HUES64 (cell line): ENCODE results near the gene KIF19.

ENCODE experiments used
- H3K27ac ChIP-seq: 2 replicates; pipeline ENCODE4 v1.7.0; 2013; ENCODE audit warnings: low read depth, low read length, inconsistent platforms
- H3K27me3 ChIP-seq: 2 replicates; pipeline ENCODE4 v1.6.1; 2013; ENCODE audit warnings: mild to moderate bottlenecking, low read length; ENCODE audit not compliant: insufficient read depth
- H3K36me3 ChIP-seq: 2 replicates; pipeline ENCODE4 v1.6.1; 2013; ENCODE audit warnings: mild to moderate bottlenecking, low read length; ENCODE audit not compliant: insufficient read depth
- H3K4me1 ChIP-seq: 2 replicates; pipeline ENCODE4 v1.6.1; 2013; ENCODE audit warnings: mild to moderate bottlenecking, low read length, moderate library complexity; ENCODE audit not compliant: insufficient read depth
- H3K4me3 ChIP-seq: 2 replicates; pipeline ENCODE4 v1.5.1; 2013; ENCODE audit warnings: mild to moderate bottlenecking, low read length, moderate library complexity
- H3K9ac ChIP-seq: 2 replicates; pipeline ENCODE4 v1.6.1; 2013; ENCODE audit warnings: mild to moderate bottlenecking, low read depth, low read length
- H3K9me3 ChIP-seq: 2 replicates; pipeline ENCODE4 v1.6.1; 2013; ENCODE audit warnings: low read depth, low read length; ENCODE audit not compliant: insufficient read depth
- WGBS: fragments of 150-250, 120-280 bp; methylation state at CpG from one replicate; pipeline ENCODE4 v1.1.7; 2013; ENCODE audit warnings: missing lambda C conversion rate; 5-methylcytosine and 5-hydroxymethylcytosine counted together

The KIF19 gene

DNA sequence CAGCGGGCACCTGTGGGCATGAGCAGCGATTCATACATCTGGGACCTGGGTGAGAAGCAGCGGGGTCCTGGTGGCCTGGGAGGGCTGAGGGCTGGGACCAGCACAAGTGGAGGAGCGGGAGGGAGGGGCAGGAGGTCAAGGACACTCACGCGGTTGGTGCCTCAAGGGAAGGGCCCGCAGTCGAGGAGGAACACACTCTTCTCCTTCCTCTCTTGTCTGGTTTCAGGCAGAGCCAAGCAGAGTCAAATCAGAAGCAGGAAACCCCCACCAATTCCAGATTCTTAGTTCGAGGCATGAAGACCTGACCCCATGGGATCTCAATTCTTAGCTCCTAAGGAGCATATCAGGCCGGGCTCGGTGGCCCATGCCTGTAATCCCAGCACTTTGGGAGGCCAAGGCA is 36.3 kb upstream of the KIF19 start:
- no peak overlapping the region for H3K4me3 ChIP-seq
- 90% methylated on average over 11 of the region's 11 CpGs for WGBS
- H3K27me3 ChIP-seq, result no peaks in the 10 kb centered on the region
- H3K9me3 ChIP-seq, result no peaks in the 10 kb centered on the region
- no peak overlapping the region for H3K27ac ChIP-seq
- H3K4me1 ChIP-seq, result no peaks in the 10 kb centered on the region
- no peaks in the 10 kb centered on the region for H3K36me3 ChIP-seq
- no peak overlapping the region for H3K9ac ChIP-seq

DNA sequence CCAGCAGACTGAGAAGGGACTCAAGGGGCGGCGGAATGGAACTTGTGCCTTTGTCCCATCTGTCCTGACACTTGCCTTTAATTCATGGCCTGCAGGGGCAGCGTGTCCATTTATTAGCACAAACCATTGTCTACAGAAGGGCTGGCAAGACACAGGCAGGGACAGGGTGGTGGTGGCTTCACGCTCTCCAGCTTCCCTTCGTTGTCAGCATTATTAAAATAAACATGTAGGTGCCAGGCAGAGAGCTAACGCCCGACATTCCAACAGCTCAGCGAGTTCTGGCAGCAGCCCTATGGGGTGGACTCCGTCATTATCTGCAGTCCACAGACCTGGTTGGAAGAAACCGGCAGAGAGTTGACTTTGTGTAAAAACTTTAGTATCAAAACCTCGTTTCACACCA is 35.7 kb upstream of the KIF19 start:
- Histone ChIP-seq H3K4me3 (no peak overlapping the region), H3K9me3 (no peaks in the 10 kb centered on the region), H3K27me3 (no peaks in the 10 kb centered on the region), H3K36me3 (no peaks in the 10 kb centered on the region), H3K4me1 (no peaks in the 10 kb centered on the region), H3K27ac (no peak overlapping the region), H3K9ac (no peak overlapping the region)
- 93% methylated on average over 11 of the region's 11 CpGs for WGBS

DNA sequence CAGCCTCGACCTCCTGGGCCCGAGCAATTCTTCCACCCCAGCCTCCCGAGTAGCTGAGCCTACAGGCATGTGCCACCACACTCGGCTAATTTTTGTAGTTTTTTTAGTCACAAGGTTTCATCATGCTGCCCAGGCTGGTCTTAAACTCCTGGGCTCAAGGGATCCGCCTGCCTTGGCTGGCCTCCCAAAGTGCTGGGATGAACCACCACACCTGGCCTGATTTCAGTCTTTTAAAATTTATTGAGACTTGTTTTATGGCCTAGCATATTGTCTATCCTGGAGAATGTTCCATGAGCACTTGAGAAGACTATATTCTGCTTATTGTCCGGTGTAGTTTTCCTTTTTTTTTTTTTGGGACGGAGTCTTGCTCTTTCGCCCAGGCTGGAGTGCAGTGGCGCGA is 33.5 kb upstream of the KIF19 start:
- WGBS, result 95% methylated on average over 10 of the region's 10 CpGs
- no peaks in the 10 kb centered on the region for H3K27me3 ChIP-seq
- H3K4me3 ChIP-seq, result no peak overlapping the region
- H3K27ac ChIP-seq, result no peak overlapping the region
- H3K9me3 ChIP-seq, result no peaks in the 10 kb centered on the region
- no peak overlapping the region for H3K9ac ChIP-seq
- no peaks in the 10 kb centered on the region for H3K36me3 ChIP-seq
- H3K4me1 ChIP-seq, result no peaks in the 10 kb centered on the region

DNA sequence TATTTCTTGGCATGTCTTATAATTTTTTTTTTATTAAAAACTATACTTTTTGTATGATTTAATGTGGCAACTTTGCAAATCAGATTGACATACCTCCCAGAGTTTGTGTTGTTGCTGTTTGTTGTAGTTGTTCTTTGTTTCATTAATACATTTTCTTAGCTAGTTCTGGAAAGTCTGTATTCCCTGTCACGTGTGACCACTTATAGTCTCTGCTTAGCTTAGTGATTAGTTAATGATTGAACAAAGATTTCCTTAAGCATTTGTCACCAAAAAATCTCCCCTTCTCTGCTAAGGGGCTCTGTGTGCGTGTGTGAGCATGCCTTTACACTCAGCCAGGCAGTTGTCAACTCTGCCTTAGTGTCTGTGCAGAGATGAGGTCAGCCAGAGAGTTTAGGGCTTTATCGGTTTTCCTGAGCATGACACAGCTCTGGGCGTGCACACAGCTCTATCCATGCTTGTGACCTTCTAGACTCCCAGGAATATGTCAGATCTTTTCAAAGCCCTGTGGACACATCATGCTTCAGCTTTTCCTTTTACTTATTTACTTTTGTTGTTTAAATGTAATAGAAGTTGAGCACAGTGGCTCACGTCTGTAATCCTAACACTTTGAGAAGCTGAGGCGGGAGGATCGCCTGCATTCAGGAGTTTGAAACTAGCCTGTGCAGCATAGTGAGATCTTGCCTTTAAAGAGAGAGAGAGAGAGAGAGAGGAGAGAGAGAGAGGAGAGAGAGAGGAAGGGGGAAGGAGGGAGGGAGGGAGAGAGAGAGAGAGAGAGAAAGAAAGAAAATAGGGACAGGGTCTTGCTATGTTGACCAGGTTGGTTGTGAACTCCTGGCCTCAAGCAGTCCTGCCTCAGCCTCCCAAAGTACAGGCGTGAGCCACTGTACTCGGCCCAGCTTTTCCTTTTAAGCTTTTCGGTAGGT is 30.1 kb upstream of the KIF19 start:
- 93% methylated on average over 10 of the region's 10 CpGs for WGBS
- Histone ChIP-seq H3K36me3 (no peaks in the 10 kb centered on the region), H3K27ac (no peak overlapping the region), H3K27me3 (0 out of 2 replicates have a peak, but pooled peaks cover 2% of the 10 kb centered on the region), H3K4me1 (no peaks in the 10 kb centered on the region), H3K9me3 (no peaks in the 10 kb centered on the region), H3K9ac (no peak overlapping the region), H3K4me3 (no peak overlapping the region)

DNA sequence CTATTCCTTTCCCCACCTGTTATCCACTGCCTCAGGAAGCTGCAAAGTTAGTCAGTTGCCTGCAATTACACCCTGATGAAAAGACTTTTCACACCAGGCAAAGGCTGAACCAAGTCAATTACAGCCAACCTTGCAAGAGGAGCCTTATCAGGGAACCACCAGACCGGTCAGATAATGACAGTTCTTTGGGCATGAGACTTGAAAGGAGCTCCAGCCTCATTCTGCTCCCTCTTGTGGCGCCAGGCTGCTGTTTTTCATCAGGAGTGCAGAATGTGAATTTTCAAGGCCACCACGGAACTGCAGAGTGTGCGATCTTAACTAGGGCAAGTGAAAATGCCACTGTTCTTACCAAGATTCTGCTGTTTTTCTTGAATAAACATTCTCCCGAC is 29.5 kb upstream of the KIF19 start:
- 0 out of 2 replicates have a peak, but pooled peaks cover 2% of the 10 kb centered on the region for H3K27me3 ChIP-seq
- no peaks in the 10 kb centered on the region for H3K9me3 ChIP-seq
- no peak overlapping the region for H3K27ac ChIP-seq
- no peaks in the 10 kb centered on the region for H3K36me3 ChIP-seq
- no peak overlapping the region for H3K9ac ChIP-seq
- no peaks in the 10 kb centered on the region for H3K4me1 ChIP-seq
- 28% methylated on average over 5 of the region's 5 CpGs for WGBS
- H3K4me3 ChIP-seq, result no peak overlapping the region

DNA sequence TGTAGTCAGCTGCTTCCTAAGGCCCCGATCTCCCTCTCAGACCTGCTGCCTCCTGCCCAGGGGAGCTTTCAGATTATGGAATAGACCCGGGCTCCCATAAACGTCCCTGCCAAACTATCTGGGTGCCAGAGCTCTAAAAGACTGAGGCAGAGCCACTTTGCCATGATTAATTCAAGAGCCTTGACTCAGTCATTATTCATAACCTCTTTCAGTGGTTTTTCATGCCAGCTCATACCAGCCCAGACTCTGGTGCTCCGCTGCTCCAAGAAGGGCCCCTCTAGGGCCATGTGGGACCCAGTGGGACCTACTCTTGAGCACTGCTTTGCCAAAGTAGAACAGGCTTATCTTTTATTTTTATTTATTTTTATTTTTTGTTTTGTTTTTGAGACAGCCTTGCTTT is 28.1 kb upstream of the KIF19 start:
- no peak overlapping the region for H3K9ac ChIP-seq
- WGBS, result 87% methylated on average over 4 of the region's 4 CpGs
- H3K4me3 ChIP-seq, result no peak overlapping the region
- no peak overlapping the region for H3K27ac ChIP-seq
- no peaks in the 10 kb centered on the region for H3K36me3 ChIP-seq
- H3K27me3 ChIP-seq, result 0 out of 2 replicates have a peak, but pooled peaks cover 2% of the 10 kb centered on the region
- H3K9me3 ChIP-seq, result no peaks in the 10 kb centered on the region
- no peaks in the 10 kb centered on the region for H3K4me1 ChIP-seq

DNA sequence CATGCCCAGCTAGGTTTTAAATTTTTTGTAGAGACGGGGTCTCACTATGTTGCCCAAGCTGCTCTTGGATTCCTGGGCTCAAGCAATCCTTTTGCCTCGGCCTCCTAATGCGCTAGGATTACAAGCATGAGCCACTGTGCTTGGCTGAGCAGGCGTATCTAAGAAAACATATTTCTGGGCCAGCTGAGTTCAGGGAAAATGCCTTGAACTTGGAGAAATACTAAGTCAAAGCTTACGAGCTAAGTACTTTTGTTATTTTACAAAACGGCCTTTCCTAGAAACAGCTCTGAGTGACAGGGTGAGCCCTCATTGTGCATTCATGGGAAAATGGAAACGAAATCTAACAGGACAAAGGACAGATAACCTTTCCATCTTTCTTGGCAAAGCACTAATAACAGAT is 27.2 kb upstream of the KIF19 start:
- Histone ChIP-seq H3K9ac (no peak overlapping the region), H3K4me3 (no peak overlapping the region), H3K9me3 (no peaks in the 10 kb centered on the region), H3K36me3 (no peaks in the 10 kb centered on the region), H3K27ac (no peak overlapping the region), H3K27me3 (0 out of 2 replicates have a peak, but pooled peaks cover 2% of the 10 kb centered on the region), H3K4me1 (no peaks in the 10 kb centered on the region)
- 93% methylated on average over 7 of the region's 7 CpGs for WGBS

DNA sequence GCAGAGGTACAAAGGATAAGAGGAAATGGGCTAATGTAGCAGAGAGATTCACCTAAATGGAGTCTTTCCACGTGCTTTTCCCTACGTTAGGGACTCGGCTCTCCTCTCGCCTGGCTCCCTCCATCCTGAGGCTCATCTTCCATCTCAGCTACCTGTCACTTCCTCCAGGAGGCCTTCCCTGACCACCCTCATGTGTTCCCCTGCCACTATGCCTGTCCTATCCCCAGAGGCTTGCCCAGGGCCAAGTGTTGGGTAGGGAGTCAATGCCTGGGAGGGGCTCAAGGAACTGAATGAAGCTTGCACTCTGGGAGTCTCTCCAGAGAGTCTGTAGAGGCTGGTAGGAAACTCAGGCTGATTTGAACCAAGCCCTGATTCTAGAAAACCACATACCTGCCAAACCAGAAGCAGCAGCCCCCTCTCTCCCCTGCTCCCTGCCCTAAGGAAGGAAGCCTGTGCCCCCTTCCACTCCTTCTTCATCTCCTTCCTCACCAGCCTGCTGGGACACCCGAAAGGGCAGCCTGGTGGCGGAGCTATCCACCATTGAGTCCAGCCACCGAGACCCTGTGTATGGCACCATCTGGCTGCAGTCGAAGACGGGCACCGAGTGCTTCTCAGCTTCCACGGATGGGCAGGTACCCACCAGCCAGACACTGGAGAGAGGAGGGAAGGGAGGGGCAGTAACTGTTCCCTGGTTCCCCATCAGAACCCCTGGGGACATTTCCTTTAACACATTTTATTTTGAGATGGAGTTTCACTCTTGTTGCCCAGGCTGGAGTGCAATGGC is 26.6 kb upstream of the KIF19 start:
- H3K4me1 ChIP-seq, result no peaks in the 10 kb centered on the region
- no peak overlapping the region for H3K9ac ChIP-seq
- H3K36me3 ChIP-seq, result no peaks in the 10 kb centered on the region
- 0 out of 2 replicates have a peak, but pooled peaks cover 2% of the 10 kb centered on the region for H3K27me3 ChIP-seq
- no peaks in the 10 kb centered on the region for H3K9me3 ChIP-seq
- no peak overlapping the region for H3K4me3 ChIP-seq
- WGBS, result 85% methylated on average over 11 of the region's 11 CpGs
- no peak overlapping the region for H3K27ac ChIP-seq

DNA sequence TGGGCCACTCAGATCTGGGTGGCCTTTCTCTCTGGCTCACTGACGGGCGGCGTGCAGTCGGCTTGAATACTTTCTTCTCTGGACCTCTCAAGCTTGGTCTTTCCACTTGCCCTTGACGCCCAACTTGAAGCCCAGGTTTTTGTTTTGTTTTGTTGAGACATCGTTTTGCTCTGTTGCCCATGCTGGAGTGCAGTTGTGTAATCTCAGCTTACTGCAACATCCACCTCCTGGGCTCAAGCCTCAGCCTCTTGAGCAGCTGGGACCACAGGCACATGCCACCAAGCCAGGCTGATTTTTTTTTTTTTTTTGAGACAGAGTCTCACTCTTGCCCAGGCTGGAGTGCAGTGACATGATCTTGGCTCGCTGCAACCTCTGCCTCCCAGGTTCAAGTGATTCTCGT is 22.7 kb upstream of the KIF19 start:
- WGBS, result 93% methylated on average over 6 of the region's 8 CpGs

DNA sequence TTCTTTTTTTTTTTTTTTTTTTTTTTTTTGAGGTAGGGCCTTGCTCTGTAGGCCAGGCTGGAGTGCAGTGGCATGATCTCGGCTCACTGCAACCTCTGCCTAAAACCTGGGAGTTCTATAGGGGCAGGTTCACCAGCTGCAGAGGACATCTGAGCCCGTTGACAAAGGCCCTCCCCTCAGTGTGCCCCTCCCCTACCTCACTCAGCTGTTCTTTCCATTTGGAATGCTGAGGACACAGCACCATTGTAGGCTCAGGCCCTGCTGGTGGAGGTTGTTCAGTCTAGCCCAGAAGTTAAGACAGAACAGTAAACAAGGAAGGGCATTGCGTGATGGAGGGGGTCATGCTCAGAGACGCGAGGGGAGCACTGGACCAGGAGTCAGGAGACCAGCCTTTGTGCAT is 21.8 kb upstream of the KIF19 start:
- Histone ChIP-seq H3K4me3 (no peak overlapping the region), H3K9me3 (no peaks in the 10 kb centered on the region), H3K27me3 (0 out of 2 replicates have a peak, but pooled peaks cover 2% of the 10 kb centered on the region), H3K9ac (no peak overlapping the region), H3K27ac (no peak overlapping the region), H3K4me1 (no peaks in the 10 kb centered on the region), H3K36me3 (no peaks in the 10 kb centered on the region)
- 83% methylated on average over 5 of the region's 5 CpGs for WGBS

More for the DNA sequence above, 22.7 kb upstream of the KIF19 start:
- Histone ChIP-seq H3K9ac (no peak overlapping the region), H3K4me1 (no peaks in the 10 kb centered on the region), H3K4me3 (no peak overlapping the region), H3K36me3 (no peaks in the 10 kb centered on the region), H3K27me3 (0 out of 2 replicates have a peak, but pooled peaks cover 2% of the 10 kb centered on the region), H3K9me3 (no peaks in the 10 kb centered on the region), H3K27ac (no peak overlapping the region)
